Neural cell (in vitro differentiated cells): ENCODE results near the gene OPRD1. TPM values are rescaled to one million over a fixed set of nuclear protein-coding genes. Genes with fewer than 3 reads are reported as not detected.

ENCODE experiments used
- H2AFZ ChIP-seq: fragments of 200-600, 300-800 bp; sonication (generic), shearing (Covaris generic); 2 replicates; pipeline ENCODE4 v1.6.0; 2014; ENCODE audit warnings: low read depth, mild to moderate bottlenecking, antibody characterized with exemption, low read length, moderate library complexity
- H3F3A ChIP-seq: fragments of 200-600 bp; shearing (Covaris generic); 2 replicates; pipeline ENCODE4 v1.6.1; 2016; ENCODE audit warnings: mild to moderate bottlenecking, moderate library complexity, mixed read lengths, antibody characterized with exemption, low read length; ENCODE audit not compliant: insufficient read depth, poor library complexity, severe bottlenecking
- H3K27ac ChIP-seq: fragments of 200-600, 300-800 bp; sonication (generic), shearing (Covaris generic); 2 replicates; pipeline ENCODE4 v1.5.1; 2014; ENCODE audit warnings: mild to moderate bottlenecking, low read length, moderate library complexity
- H3K27me3 ChIP-seq: fragments of 300-800, 200-600 bp; sonication (generic), shearing (Covaris generic); 2 replicates; pipeline ENCODE4 v1.6.0; 2014; ENCODE audit warnings: mild to moderate bottlenecking, low read depth, low read length, moderate library complexity; ENCODE audit not compliant: insufficient read depth
- H3K36me3 ChIP-seq: fragments of 300-800, 200-600 bp; sonication (generic), shearing (Covaris generic); 2 replicates; pipeline ENCODE4 v1.5.1; 2014; ENCODE audit warnings: mild to moderate bottlenecking, antibody characterized with exemption, low read length, moderate library complexity; ENCODE audit not compliant: insufficient read depth
- H3K4me2 ChIP-seq: fragments of 300-800, 200-600 bp; sonication (generic), shearing (Covaris generic); 2 replicates; pipeline ENCODE4 v1.6.0; 2014; ENCODE audit warnings: mild to moderate bottlenecking, low read length
- H3K4me3 ChIP-seq: fragments of 300-800, 200-600 bp; sonication (generic), shearing (Covaris generic); 2 replicates; pipeline ENCODE4 v1.5.1; 2014; ENCODE audit warnings: mild to moderate bottlenecking, low read length, moderate library complexity
- H3K79me2 ChIP-seq: fragments of 200-600 bp; shearing (Covaris generic); replicated peaks from 2 replicates; pipeline ENCODE4 v1.6.0; 2014; ENCODE audit warnings: mild to moderate bottlenecking, low read length, moderate library complexity; ENCODE audit not compliant: insufficient read depth
- H3K9ac ChIP-seq: fragments of 300-800, 200-600 bp; sonication (generic), shearing (Covaris generic); 2 replicates; pipeline ENCODE4 v1.6.1; 2016; ENCODE audit warnings: mild to moderate bottlenecking, low read length, mixed read lengths
- H3K9me2 ChIP-seq: fragments of 200-600 bp; shearing (Covaris generic); 2 replicates; pipeline ENCODE4 v1.6.1; 2016; ENCODE audit warnings: mild to moderate bottlenecking, low read length, mixed read lengths; ENCODE audit not compliant: insufficient read depth
- H3K9me3 ChIP-seq: fragments of 200-600, 300-800 bp; sonication (generic), shearing (Covaris generic); 2 replicates; pipeline ENCODE4 v1.6.1; 2016; ENCODE audit warnings: mild to moderate bottlenecking, mixed run types, low read length, moderate library complexity, mixed read lengths
- H4K20me1 ChIP-seq: fragments of 200-600 bp; shearing (Covaris generic); 2 replicates; pipeline ENCODE4 v1.6.1; 2016; ENCODE audit warnings: mild to moderate bottlenecking, mixed run types; ENCODE audit not compliant: insufficient read depth
- CTCF ChIP-seq: fragments of 450-650 bp; IDR thresholded peaks from 2 replicates; pipeline ENCODE4 v1.5.1; 2014; ENCODE audit warnings: antibody characterized with exemption, mild to moderate bottlenecking, moderate library complexity; ENCODE audit not compliant: poor library complexity, severe bottlenecking
- EP300 ChIP-seq: fragments of 450-650 bp; conservative IDR thresholded peaks from 2 replicates; pipeline ENCODE4 v1.6.1; 2014; ENCODE audit warnings: antibody characterized with exemption, mild to moderate bottlenecking, moderate library complexity; ENCODE audit not compliant: poor library complexity, severe bottlenecking
- EZH2 ChIP-seq: fragments of 200-600, 300-800 bp; shearing (Covaris generic), sonication (generic); IDR thresholded peaks from 2 replicates; pipeline ENCODE4 v1.6.1; 2014; ENCODE audit warnings: antibody characterized with exemption, low read length, borderline replicate concordance, mild to moderate bottlenecking; ENCODE audit not compliant: insufficient read depth, poor library complexity, severe bottlenecking
- MXI1 ChIP-seq: fragments of 450-650 bp; conservative IDR thresholded peaks from 2 replicates; pipeline ENCODE4 v1.6.1; 2014; ENCODE audit warnings: antibody characterized with exemption, mild to moderate bottlenecking; ENCODE audit not compliant: poor library complexity, severe bottlenecking
- POLR2AphosphoS5 ChIP-seq: IDR thresholded peaks from 2 replicates; pipeline ENCODE4 v1.6.1; 2012
- RAD21 ChIP-seq: fragments of 450-650 bp; conservative IDR thresholded peaks from 2 replicates; pipeline ENCODE4 v1.6.1; 2014; ENCODE audit warnings: antibody characterized with exemption, mild to moderate bottlenecking, moderate library complexity
- REST ChIP-seq: IDR thresholded peaks from 2 replicates; pipeline ENCODE4 v1.6.1; 2012; ENCODE audit warnings: borderline replicate concordance
- SMC3 ChIP-seq: fragments of 450-650 bp; conservative IDR thresholded peaks from 2 replicates; pipeline ENCODE4 v1.6.1; 2014; ENCODE audit warnings: antibody characterized with exemption, mild to moderate bottlenecking, moderate library complexity; ENCODE audit not compliant: poor library complexity
- TAF1 ChIP-seq: IDR thresholded peaks from 2 replicates; pipeline ENCODE4 v1.6.1; 2012; ENCODE audit warnings: low read depth
- polyA plus RNA-seq: library from polyadenylated mRNA; depleted of rRNA; stranded (reverse); fragments of >200 nt; gene quantifications from 2 replicates; pipeline ENCODE4 v1.2.3, GENCODE V29; 2014

OPRD1 gene
- polyA plus RNA-seq, 1 donor from 2014 or later: 0.09 TPM

GRCh38 chr1:28862571-28863403 is 50.8 kb downstream of the OPRD1 start:
- Histone ChIP-seq H3K36me3 (no peaks in the 10 kb centered on the region), H4K20me1 (no peaks in the 10 kb centered on the region), H3K4me2 (no peak overlapping the region), H3K9me2 (no peaks in the 10 kb centered on the region), H2AFZ (no peak overlapping the region), H3K79me2 (no peaks in the 10 kb centered on the region), H3K27me3 (no peaks in the 10 kb centered on the region), H3K9me3 (no peaks in the 10 kb centered on the region), H3K27ac (no peak overlapping the region), H3F3A (no peaks in the 10 kb centered on the region), H3K9ac (no peak overlapping the region), H3K4me3 (no peak overlapping the region)
- no peak for TF ChIP-seq EP300
- TF ChIP-seq POLR2AphosphoS5: no peak
- no peak for TF ChIP-seq REST
- no peak for TF ChIP-seq TAF1
- no peak for TF ChIP-seq MXI1
- TF ChIP-seq SMC3: no peak
- TF ChIP-seq RAD21: no peak
- no peak for TF ChIP-seq EZH2
- TF ChIP-seq CTCF: no peak

- Histone ChIP-seq H2AFZ (peak overlapping the region; percentile 49), H3K4me2 (no peak overlapping the region)
- TF ChIP-seq POLR2AphosphoS5 (no peak), SMC3 (no peak), CTCF (no peak), RAD21 (no peak), EZH2 (no peak), REST (no peak)
These were observed 52.7 kb downstream of the OPRD1 start for GRCh38 chr1:28864695-28865094.

More at GRCh38 chr1:28864695-28865094, 52.7 kb downstream of the OPRD1 start:
- Histone ChIP-seq H3K9me3 (no peaks in the 10 kb centered on the region), H3K9me2 (no peaks in the 10 kb centered on the region), H3K4me3 (no peak overlapping the region), H3K36me3 (no peaks in the 10 kb centered on the region), H3K27me3 (no peaks in the 10 kb centered on the region), H3K79me2 (no peaks in the 10 kb centered on the region), H3F3A (no peaks in the 10 kb centered on the region), H3K9ac (no peak overlapping the region), H4K20me1 (no peaks in the 10 kb centered on the region), H3K27ac (no peak overlapping the region)
